ENCODE data around the gene SLIT3.

SLIT3 gene

GRCh38 chr5:168936511-168936910 is 364.4 kb downstream of the SLIT3 start:
- H3K4me3 ChIP-seq (ENCODE audit: low read depth, low read length), result no peak overlapping the region
- no peak for TF ChIP-seq CTCF (IDR thresholded peaks at IDR 0.05; ENCODE audit: low read depth, low read length)

- no peak overlapping the region for H3K4me3 ChIP-seq (ENCODE audit: low read depth, low read length)
- TF ChIP-seq CTCF (IDR thresholded peaks at IDR 0.05; ENCODE audit: low read depth, low read length), result no peak
Observed at GRCh38 chr5:168935183-168935582, 365.8 kb downstream of the SLIT3 start.

- no peak overlapping the region for H3K4me3 ChIP-seq (ENCODE audit: low read depth, low read length)
- TF ChIP-seq CTCF (IDR thresholded peaks at IDR 0.05; ENCODE audit: low read depth, low read length), result no peak
Observed at GRCh38 chr5:168934169-168934568, 366.8 kb downstream of the SLIT3 start.

- no peak overlapping the region for H3K4me3 ChIP-seq (ENCODE audit: low read depth, low read length)
- no peak for TF ChIP-seq CTCF (IDR thresholded peaks at IDR 0.05; ENCODE audit: low read depth, low read length)
Observed at GRCh38 chr5:168932400-168933189, 368.3 kb downstream of the SLIT3 start.

- TF ChIP-seq CTCF (IDR thresholded peaks at IDR 0.05; ENCODE audit: low read depth, low read length), result no peak
- no peak overlapping the region for H3K4me3 ChIP-seq (ENCODE audit: low read depth, low read length)
Observed at GRCh38 chr5:168931638-168932345, 369.1 kb downstream of the SLIT3 start.

- no peak overlapping the region for H3K4me3 ChIP-seq (ENCODE audit: low read depth, low read length)
- TF ChIP-seq CTCF (IDR thresholded peaks at IDR 0.05; ENCODE audit: low read depth, low read length), result no peak
Observed at GRCh38 chr5:168929656-168930055, 371.3 kb downstream of the SLIT3 start.

GRCh38 chr5:168925160-168925559 is 375.8 kb downstream of the SLIT3 start:
- no peak overlapping the region for H3K4me3 ChIP-seq (ENCODE audit: low read depth, low read length)
- no peak for TF ChIP-seq CTCF (IDR thresholded peaks at IDR 0.05; ENCODE audit: low read depth, low read length)

All from WI38 (cell line).